OCI-LY7 (cell line): ENCODE measurements around the gene RNF167. TPM values are rescaled to one million over a fixed set of nuclear protein-coding genes. Genes with fewer than 3 reads are reported as not detected.

Experiments
- BruUV-seq: library from RNA; stranded (reverse); fragments of 400-500 nt; replicated peaks from 2 replicates; lab custom pipeline; 2021; lab: Mats Ljungman, UMichigan
- CTCF ChIA-PET: fragments of 300-600 bp; sonication (Branson Sonifier 250); formaldehyde crosslinking; loops from one replicate; lab custom pipeline; 2022; ENCODE audit warnings: antibody characterized with exemption; ENCODE audit not compliant: unreplicated experiment; lab: Charles Lee
- POLR2A ChIA-PET: fragments of 300-600 bp; sonication (Branson Sonifier 250); formaldehyde crosslinking; loops from one replicate; lab custom pipeline; 2022; ENCODE audit warnings: antibody characterized with exemption; lab: Charles Lee
- DNase-seq: peaks from one replicate; pipeline ENCODE4 v3.0.0-alpha.2; 2015; ENCODE audit warnings: low spot score
- H2AFZ ChIP-seq: fragments of 200-600 bp; sonication (generic), shearing (Covaris generic); 2 replicates; pipeline ENCODE4 v1.6.1; 2014; ENCODE audit warnings: mild to moderate bottlenecking, antibody characterized with exemption, low read length, moderate library complexity
- H3K27ac ChIP-seq: fragments of 200-600 bp; sonication (generic); 2 replicates; pipeline ENCODE4 v1.5.1; 2014; ENCODE audit warnings: mixed run types, low read depth, mild to moderate bottlenecking, moderate library complexity, low read length, inconsistent platforms; ENCODE audit not compliant: poor library complexity, severe bottlenecking
- H3K36me3 ChIP-seq: fragments of 200-600 bp; sonication (generic); 2 replicates; pipeline ENCODE4 v1.6.1; 2014; ENCODE audit warnings: mild to moderate bottlenecking, antibody characterized with exemption, low read length, moderate library complexity, mixed read lengths; ENCODE audit not compliant: insufficient read depth
- H3K4me1 ChIP-seq: fragments of 200-600 bp; sonication (generic); 2 replicates; pipeline ENCODE4 v1.5.1; 2014; ENCODE audit warnings: mild to moderate bottlenecking, low read length; ENCODE audit not compliant: insufficient read depth, poor library complexity, severe bottlenecking
- H3K4me2 ChIP-seq: fragments of 200-600 bp; sonication (generic); 2 replicates; pipeline ENCODE4 v1.6.1; 2014; ENCODE audit warnings: mild to moderate bottlenecking, low read length
- H3K4me3 ChIP-seq: fragments of 200-600 bp; sonication (generic); 2 replicates; pipeline ENCODE4 v1.5.1; 2014; ENCODE audit warnings: mild to moderate bottlenecking, low read depth, low read length; ENCODE audit not compliant: poor library complexity, severe bottlenecking
- H3K79me2 ChIP-seq: fragments of 200-600 bp; sonication (generic); 2 replicates; pipeline ENCODE4 v1.6.1; 2016; ENCODE audit warnings: low read depth, mild to moderate bottlenecking, low read length, moderate library complexity, mixed read lengths; ENCODE audit not compliant: insufficient read depth
- H3K9me2 ChIP-seq: fragments of 200-600 bp; sonication (generic); 2 replicates; pipeline ENCODE4 v1.6.1; 2016; ENCODE audit warnings: mild to moderate bottlenecking, low read length, mixed read lengths; ENCODE audit not compliant: insufficient read depth
- H3K9me3 ChIP-seq: fragments of 200-600 bp; sonication (generic); 2 replicates; pipeline ENCODE4 v1.6.1; 2014; ENCODE audit warnings: mild to moderate bottlenecking, mixed run types, low read length, mixed read lengths
- H4K20me1 ChIP-seq: fragments of 200-600 bp; sonication (generic); 2 replicates; pipeline ENCODE4 v1.6.1; 2014; ENCODE audit warnings: mild to moderate bottlenecking, antibody characterized with exemption, low read length, moderate library complexity, mixed read lengths; ENCODE audit not compliant: insufficient read depth
- CTCF ChIP-seq: fragments of 200-600 bp; sonication (generic); conservative IDR thresholded peaks from 2 replicates; pipeline ENCODE4 v1.5.1; 2014; ENCODE audit warnings: mild to moderate bottlenecking, antibody characterized with exemption, low read length, moderate library complexity, mixed read lengths
- EZH2phosphoT487 ChIP-seq: fragments of 200-600 bp; sonication (generic); IDR thresholded peaks from 2 replicates; pipeline ENCODE4 v1.6.1; 2018; ENCODE audit warnings: low read depth, borderline replicate concordance, mild to moderate bottlenecking, mixed run types, antibody characterized with exemption, low read length, moderate library complexity, mixed read lengths
- intact Hi-C: fragments of 100-400 bp; cut with micrococcal nuclease; formaldehyde crosslinking; loops from one replicate; pipeline ENCODE4 v1.10.0; 2022; ENCODE audit not compliant: unreplicated experiment
- total RNA-seq, 2 experiments: library from RNA; depleted of rRNA in 1 of 2; stranded (reverse); fragments of >200 nt in 1 of 2; shearing (Covaris generic) in 1 of 2; gene quantifications; 2 replicates each; pipeline ENCODE4 v1.2.3, GENCODE V29; 2014 to 2022

Gene RNF167
- total RNA-seq, 2 experiments from 2014 or later, result 46.5 to 124 TPM

GRCh38 chr17:4896332-4897197 is 43.5 kb upstream of the RNF167 start:
- BruUV-seq, result no TSS peak

GRCh38 chr17:4897198-4897687 is 42.8 kb upstream of the RNF167 start:
- Histone ChIP-seq H3K79me2 (no peaks in the 10 kb centered on the region), H3K27ac (no peak overlapping the region), H3K4me1 (no peaks in the 10 kb centered on the region), H4K20me1 (no peaks in the 10 kb centered on the region), H3K4me2 (no peak overlapping the region), H3K9me2 (no peaks in the 10 kb centered on the region), H3K4me3 (no peak overlapping the region), H3K9me3 (no peaks in the 10 kb centered on the region), H3K36me3 (peaks cover 35% of the 10 kb centered on the region; the same call in 1 of the 2 replicates), H2AFZ (no peak overlapping the region)
- DNase-seq, result no peak
- TF ChIP-seq CTCF (no peak), EZH2phosphoT487 (no peak)
- no TSS peak for BruUV-seq
- ChIA-PET POLR2A (no interaction called here), CTCF (no interaction called here)
- intact Hi-C loops, result no loop called here

More at GRCh38 chr17:4896332-4897197, 43.5 kb upstream of the RNF167 start:
- intact Hi-C loops, result no loop called here
- H3K27ac ChIP-seq, result no peak overlapping the region
- H3K4me3 ChIP-seq, result no peak overlapping the region
- no peak for DNase-seq
- H3K9me2 ChIP-seq, result no peaks in the 10 kb centered on the region
- no peaks in the 10 kb centered on the region for H4K20me1 ChIP-seq
- H3K4me1 ChIP-seq, result no peaks in the 10 kb centered on the region
- POLR2A ChIA-PET, result no interaction called here
- CTCF ChIA-PET, result no interaction called here
- no peaks in the 10 kb centered on the region for H3K79me2 ChIP-seq
- peaks cover 35% of the 10 kb centered on the region; the same call in 1 of the 2 replicates for H3K36me3 ChIP-seq
- H3K9me3 ChIP-seq, result no peaks in the 10 kb centered on the region
- TF ChIP-seq CTCF (no peak), EZH2phosphoT487 (no peak)
- H3K4me2 ChIP-seq, result no peak overlapping the region
- no peak overlapping the region for H2AFZ ChIP-seq

- no peaks in the 10 kb centered on the region for H3K9me3 ChIP-seq
- no peak overlapping the region for H2AFZ ChIP-seq
- ChIA-PET POLR2A (no interaction called here), CTCF (interaction anchor here (0.6 kb wide), 1 partner anchor 95 kb away, joined by 5 read pairs; no protein-coding TSS in a partner anchor)
- peaks cover 34% of the 10 kb centered on the region; the same call in 1 of the 2 replicates for H3K36me3 ChIP-seq
- peaks cover under 1% of the 10 kb centered on the region for H3K4me1 ChIP-seq
- H3K79me2 ChIP-seq, result no peaks in the 10 kb centered on the region
- no peak overlapping the region for H3K4me3 ChIP-seq
- intact Hi-C loops, result no loop called here
- H3K27ac ChIP-seq, result no peak overlapping the region
- no peak for TF ChIP-seq CTCF
- TF ChIP-seq EZH2phosphoT487, result no peak
- H3K4me2 ChIP-seq, result no peak overlapping the region
- no peaks in the 10 kb centered on the region for H3K9me2 ChIP-seq
- H4K20me1 ChIP-seq, result no peaks in the 10 kb centered on the region
- BruUV-seq, result no TSS peak
- DNase-seq, result no peak
Measured at GRCh38 chr17:4897785-4898184, 42.3 kb upstream of the RNF167 start.
